ENCODE results near the gene IARS1. TPM values are rescaled to one million over a fixed set of nuclear protein-coding genes. Genes with fewer than 3 reads are reported as not detected.

IARS1 gene
- total RNA-seq, 1 donor from 2014 or later = 269 TPM

- DNase-seq (ENCODE audit: low spot score) = no peak
These were observed 48.3 kb downstream of the IARS1 start for GRCh38 chr9:92245005-92245797.

Other genes with a start within 250 kb of the IARS1 start
- 77.7 TPM for gene SPTLC1, start 178.3 kb downstream of the IARS1 start, total RNA-seq
- gene NOL8, start 31.7 kb upstream of the IARS1 start, total RNA-seq = 60.2 TPM
- 10.6 TPM for gene CENPP, start 32.3 kb upstream of the IARS1 start, total RNA-seq
- gene OGN, start 110.9 kb upstream of the IARS1 start, total RNA-seq = 18.1 TPM
- gene OMD, start 130.8 kb upstream of the IARS1 start, total RNA-seq = 2.2 TPM
- 7.5 TPM for gene ASPN, start 188.8 kb upstream of the IARS1 start, total RNA-seq
- gene ECM2, start 242.3 kb upstream of the IARS1 start, total RNA-seq = 16.3 TPM